H54 (cell line): Measurements from ENCODE around the gene CHRND.

Experiments used
- DNase-seq: peaks from one replicate; pipeline ENCODE4 v3.0.0; 2011; ENCODE audit warnings: low spot score, mixed read lengths; ENCODE audit not compliant: insufficient read length
- FAIRE-seq: peaks from 3 replicates; lab custom pipeline; 2011; peaks lifted over from hg19 to GRCh38; lab: Jason Lieb, UNC
- POLR2A ChIP-seq: IDR thresholded peaks from 2 replicates; pipeline ENCODE4 v1.6.1; 2011; ENCODE audit warnings: low read depth, mild to moderate bottlenecking, low read length

The CHRND gene

DNA sequence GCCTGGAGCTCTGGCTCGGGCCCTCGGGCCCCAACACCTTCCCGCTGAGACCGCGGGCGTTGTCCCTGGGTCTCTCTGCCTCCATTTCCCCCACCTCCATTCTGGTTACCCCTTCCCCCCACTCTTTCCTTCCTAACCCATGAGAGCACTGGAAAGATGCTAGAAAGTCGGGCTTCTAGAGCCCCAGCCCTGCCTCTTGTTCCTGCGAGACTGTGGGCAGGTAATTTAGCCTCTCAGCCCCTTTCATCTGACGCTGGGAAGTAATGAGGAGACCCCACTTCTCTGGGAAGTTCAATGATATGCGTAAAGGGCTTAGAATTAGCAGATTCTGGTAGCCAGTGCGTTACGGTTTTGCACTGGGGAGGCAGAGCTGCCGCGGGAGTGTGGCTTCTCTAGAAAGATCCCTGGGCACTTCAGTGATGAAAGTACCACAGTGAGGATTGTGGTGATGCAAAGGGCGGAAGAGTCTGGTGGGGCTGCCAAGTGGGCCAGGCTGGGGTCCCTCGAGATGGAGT is 22.1 kb upstream of the CHRND start:
- no peak for TF ChIP-seq POLR2A
- FAIRE-seq: no peak

GRCh38 chr2:232504438-232504837 is 21.5 kb upstream of the CHRND start:
- FAIRE-seq: no peak

More for the DNA sequence above, 22.1 kb upstream of the CHRND start:
- DNase-seq: no peak

DNA sequence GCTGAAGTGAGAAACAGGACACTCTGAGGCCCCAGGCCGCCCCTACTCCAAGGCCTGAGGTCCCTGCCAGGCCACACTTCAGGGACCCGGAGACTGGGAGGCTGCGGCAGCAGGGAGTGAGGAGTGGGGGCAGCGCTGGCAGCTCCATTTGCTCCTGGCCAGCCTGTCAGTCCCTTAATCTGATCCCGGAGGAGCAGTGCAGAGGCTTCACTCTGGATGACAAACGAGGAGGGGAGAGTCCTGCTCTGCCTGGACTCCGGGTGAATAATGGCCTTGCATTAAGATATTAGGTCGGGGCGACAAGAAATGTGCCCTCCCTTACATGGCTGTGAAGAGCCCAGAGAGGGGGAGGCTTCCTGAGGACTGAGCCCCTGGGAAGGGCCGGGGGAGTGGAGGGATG is 20.1 kb upstream of the CHRND start:
- no peak for FAIRE-seq
- TF ChIP-seq POLR2A: no peak
- no peak for DNase-seq

More at GRCh38 chr2:232504438-232504837, 21.5 kb upstream of the CHRND start:
- no peak for TF ChIP-seq POLR2A
- DNase-seq: no peak

DNA sequence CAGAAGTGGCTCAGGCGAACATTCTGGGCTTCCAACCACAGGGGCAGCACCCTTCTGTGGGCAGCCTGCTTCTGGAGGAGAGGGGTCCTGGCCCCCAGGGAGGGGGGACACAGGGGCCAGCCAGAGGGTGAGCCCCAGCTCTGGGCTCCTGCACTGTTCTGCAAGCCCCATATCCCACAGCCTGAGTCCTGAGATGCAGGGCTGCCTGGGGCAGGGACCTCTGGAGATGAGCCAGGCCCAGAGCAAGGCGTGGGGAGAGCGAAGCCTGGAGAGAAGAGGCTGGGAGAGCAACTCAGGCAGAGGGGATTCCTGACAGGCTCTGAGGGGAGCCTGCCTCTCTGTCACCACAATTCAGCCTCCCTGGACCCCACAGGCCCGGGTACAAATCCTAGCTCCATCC is 19.3 kb upstream of the CHRND start:
- FAIRE-seq (no peak), DNase-seq (no peak)
- TF ChIP-seq POLR2A: no peak

DNA sequence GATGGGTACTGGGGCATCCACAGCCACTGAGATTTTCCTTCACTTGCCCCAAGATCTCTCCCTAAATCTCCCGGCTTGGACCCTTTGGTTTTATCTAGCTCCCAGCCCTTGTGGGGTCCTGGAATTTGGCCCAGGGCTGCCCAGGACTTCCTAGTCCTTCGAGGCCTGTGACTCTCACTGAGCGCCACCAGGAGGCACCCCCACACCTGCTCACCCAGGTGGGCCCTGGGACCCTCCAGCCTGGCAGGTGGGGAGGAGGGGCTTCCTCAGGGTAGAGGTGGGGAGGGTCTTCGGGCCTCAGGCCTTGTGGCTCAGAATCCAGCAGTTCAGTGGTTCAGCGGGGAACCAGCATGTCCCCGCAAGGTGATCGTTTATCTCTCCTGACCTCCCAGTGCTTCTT is 17.7 kb upstream of the CHRND start:
- TF ChIP-seq POLR2A: no peak
- no peak for FAIRE-seq
- no peak for DNase-seq

DNA sequence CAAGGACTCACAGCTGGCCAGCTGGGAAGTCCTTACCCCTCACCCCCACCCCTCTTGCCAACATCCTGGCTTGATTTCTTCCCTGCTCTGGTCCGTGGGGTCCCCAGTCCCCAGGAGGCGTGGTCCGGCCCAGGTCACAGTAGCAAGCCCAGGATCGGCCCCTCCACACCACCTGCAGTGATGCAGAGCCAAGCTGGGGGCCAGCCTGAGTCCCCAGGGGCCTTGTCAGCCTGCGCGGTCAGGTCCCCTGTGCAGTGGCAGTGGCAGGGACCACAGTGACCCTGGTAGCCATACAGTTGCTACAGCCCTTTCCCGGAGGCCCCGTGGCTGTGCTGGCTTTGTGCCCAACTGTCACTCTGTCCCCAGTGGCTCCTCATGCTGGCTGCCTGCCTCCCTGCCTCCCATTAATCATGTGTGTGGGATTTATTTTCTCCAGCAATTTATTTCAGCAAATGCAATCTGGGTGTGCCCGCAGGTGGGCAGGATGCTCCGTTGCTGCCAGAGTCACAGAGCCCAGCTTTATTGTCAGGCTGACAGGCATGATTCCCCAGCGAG is 14.5 kb upstream of the CHRND start:
- TF ChIP-seq POLR2A: no peak
- no peak for FAIRE-seq
- DNase-seq: no peak

GRCh38 chr2:232512602-232513001 is 13.4 kb upstream of the CHRND start:
- no peak for TF ChIP-seq POLR2A
- FAIRE-seq (no peak), DNase-seq (no peak)

DNA sequence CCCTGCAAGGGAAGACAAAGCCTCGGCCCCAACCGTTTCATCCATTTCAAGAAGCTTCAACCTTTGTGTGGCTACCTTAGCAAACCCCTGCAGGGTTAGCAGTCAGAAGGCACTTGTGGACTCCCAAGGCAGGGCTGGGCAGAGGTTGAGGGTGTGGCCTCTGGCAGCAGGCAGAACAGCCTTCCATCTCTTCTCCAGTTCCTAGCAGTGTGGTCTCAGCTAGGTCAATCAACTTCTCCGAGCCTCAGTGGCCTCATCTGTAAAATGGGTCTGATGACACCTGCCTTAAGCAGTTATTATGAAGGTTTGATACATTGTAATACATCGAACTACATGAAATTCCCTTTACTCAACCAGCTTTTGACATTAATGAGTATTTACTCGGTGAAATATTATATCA is 12.6 kb upstream of the CHRND start:
- FAIRE-seq (no peak), DNase-seq (no peak)
- TF ChIP-seq POLR2A: no peak

DNA sequence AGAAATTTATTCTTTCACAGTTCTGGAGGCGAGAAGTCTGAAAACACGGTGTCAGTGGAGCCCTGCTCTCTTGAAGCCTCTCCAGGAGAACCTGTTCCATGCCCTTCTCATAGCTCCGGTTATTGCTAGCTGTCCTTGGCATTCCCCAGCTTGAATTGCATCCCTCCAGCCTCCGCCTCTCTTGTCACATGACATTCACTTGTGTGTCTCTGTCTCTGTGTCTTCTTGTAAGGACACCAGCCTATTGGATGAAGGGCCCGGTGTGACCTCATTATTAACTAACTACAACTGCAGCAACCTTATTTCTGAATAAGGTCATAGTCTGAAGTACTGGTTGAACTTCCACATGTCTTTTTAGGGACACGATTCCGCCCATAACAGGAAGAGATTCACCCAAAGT is 10.3 kb upstream of the CHRND start:
- FAIRE-seq (no peak), DNase-seq (no peak)
- TF ChIP-seq POLR2A: no peak

DNA sequence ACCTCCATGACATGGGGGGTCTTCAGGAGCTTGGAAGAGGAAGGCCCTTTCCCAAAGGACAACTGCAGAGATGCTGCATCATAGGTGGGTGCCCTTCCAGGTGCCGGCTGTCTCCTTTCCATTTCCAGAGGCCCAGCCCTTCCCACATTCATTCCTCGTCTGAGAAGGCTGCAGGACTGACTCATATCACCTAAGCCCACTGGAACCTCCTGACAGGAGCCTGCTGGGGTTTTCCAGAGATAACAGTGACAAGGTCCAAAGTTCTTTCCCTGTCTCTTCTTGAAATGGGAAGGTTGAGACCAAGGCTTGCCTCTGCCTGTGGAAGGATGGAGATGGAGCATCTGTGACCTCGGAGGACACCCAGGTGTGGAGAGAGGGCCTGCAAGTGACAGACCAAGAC is 9.4 kb upstream of the CHRND start:
- no peak for TF ChIP-seq POLR2A
- DNase-seq (no peak), FAIRE-seq (no peak)

- DNase-seq: no peak
- no peak for TF ChIP-seq POLR2A
- no peak for FAIRE-seq
Measured at GRCh38 chr2:232518844-232519243, 7.1 kb upstream of the CHRND start.

- no peak for TF ChIP-seq POLR2A
- DNase-seq (no peak), FAIRE-seq (no peak)
Measured at GRCh38 chr2:232519581-232520438, 6.2 kb upstream of the CHRND start, which contains the start of gene PRSS56. TSS of gene PRSS56 (plus strand) at chr2:232520388. CDS start at chr2:232520599, 211 bp downstream.

GRCh38 chr2:232520489-232520888 is 5.5 kb upstream of the CHRND start:
- TF ChIP-seq POLR2A: no peak
- no peak for FAIRE-seq

DNA sequence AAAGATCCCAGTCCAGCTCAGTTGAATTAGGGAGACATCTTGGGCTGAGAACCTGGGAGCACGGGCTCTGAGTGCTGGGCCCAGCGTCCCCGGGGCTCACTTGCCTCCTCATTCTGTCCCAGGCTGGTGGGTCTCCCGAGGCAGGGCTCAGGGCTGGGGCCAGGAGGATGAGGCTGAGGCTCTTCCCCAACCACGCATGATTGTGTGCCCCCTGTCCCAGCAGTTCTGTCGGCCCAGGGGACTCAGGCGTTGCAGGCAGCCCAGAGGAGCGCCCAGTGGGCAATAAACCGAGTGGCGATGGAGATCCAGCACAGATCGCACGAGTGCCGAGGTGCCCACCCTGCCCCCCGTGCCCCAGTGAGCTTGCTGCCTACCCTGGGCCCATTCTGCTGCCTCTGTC is 4.9 kb upstream of the CHRND start:
- no peak for FAIRE-seq

More at GRCh38 chr2:232520489-232520888, 5.5 kb upstream of the CHRND start:
- DNase-seq: no peak

More for the DNA sequence above, 4.9 kb upstream of the CHRND start:
- DNase-seq: no peak
- no peak for TF ChIP-seq POLR2A
